DMS114 treated with DMSO at 0.1 percent for 48 hours (cell line): ENCODE results near the gene CACNA1I.

ENCODE experiments used
- DNase-seq: peaks from one replicate; lab custom pipeline; 2025; ENCODE audit not compliant: unreplicated experiment; lab: John Stamatoyannopoulos, UW

The CACNA1I gene

GRCh38 chr22:39535357-39535725, 35.2 kb upstream of the CACNA1I start:
- DNase-seq = no peak

GRCh38 chr22:39535831-39536449, 34.6 kb upstream of the CACNA1I start:
- no peak for DNase-seq

GRCh38 chr22:39536711-39537110, 33.8 kb upstream of the CACNA1I start:
- no peak for DNase-seq

- DNase-seq = no peak
Observed at GRCh38 chr22:39537975-39538374, 32.6 kb upstream of the CACNA1I start.

- DNase-seq = peak; percentile 21
Observed at GRCh38 chr22:39543095-39543494, 27.5 kb upstream of the CACNA1I start.

- DNase-seq = no peak
Observed at GRCh38 chr22:39545386-39546365, 24.9 kb upstream of the CACNA1I start.

GRCh38 chr22:39546889-39547586, 23.5 kb upstream of the CACNA1I start:
- DNase-seq = no peak

- no peak for DNase-seq
Observed at GRCh38 chr22:39547587-39547947, 23.0 kb upstream of the CACNA1I start.

GRCh38 chr22:39553429-39553828, 17.1 kb upstream of the CACNA1I start:
- DNase-seq = no peak

GRCh38 chr22:39554151-39554550, 16.4 kb upstream of the CACNA1I start:
- DNase-seq = no peak

- no peak for DNase-seq
Observed at GRCh38 chr22:39556970-39557841, 13.3 kb upstream of the CACNA1I start.

- no peak for DNase-seq
Observed at GRCh38 chr22:39558254-39558727, 12.3 kb upstream of the CACNA1I start.

- no peak for DNase-seq
Observed at GRCh38 chr22:39558950-39559349, 11.6 kb upstream of the CACNA1I start.

- DNase-seq = no peak
Observed at GRCh38 chr22:39559456-39560105, 11.0 kb upstream of the CACNA1I start.

GRCh38 chr22:39560127-39560526, 10.4 kb upstream of the CACNA1I start:
- DNase-seq = no peak

GRCh38 chr22:39562839-39563489, 7.6 kb upstream of the CACNA1I start:
- DNase-seq = no peak

GRCh38 chr22:39563571-39564428, 6.8 kb upstream of the CACNA1I start:
- no peak for DNase-seq

GRCh38 chr22:39565414-39565944, 5.1 kb upstream of the CACNA1I start:
- DNase-seq = no peak
